ENCODE measurements around the gene DCDC2. TPM values are rescaled to one million over a fixed set of nuclear protein-coding genes. Genes with fewer than 3 reads are reported as not detected.

DCDC2 gene
- total RNA-seq, 1 donor from 2014 or later: not detected

DNA sequence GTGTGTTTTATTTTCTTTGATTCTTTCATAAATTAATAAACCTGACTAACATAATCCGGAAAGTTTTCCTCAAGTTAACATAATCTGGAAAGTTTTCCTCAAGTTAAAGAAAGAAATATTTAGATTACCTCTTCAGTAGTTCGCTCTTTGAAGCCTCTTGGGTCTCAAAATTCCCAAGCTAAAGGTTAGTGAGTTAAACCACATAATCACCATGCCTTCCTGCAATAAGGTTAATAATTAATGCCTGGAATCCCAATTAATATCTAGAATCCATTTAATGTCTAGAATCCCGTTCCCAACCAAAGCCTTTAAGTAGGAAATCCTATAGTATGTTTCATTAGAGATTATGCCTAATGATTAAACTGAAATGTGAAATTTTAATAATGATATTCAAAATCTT, 12.9 kb downstream of the DCDC2 start:
- no peak overlapping the region for H3K4me3 Mint-ChIP-seq (ENCODE audit: unreplicated experiment)
- DNase-seq: no peak
- H3K36me3 Mint-ChIP-seq (ENCODE audit: unreplicated experiment): no peaks in the 10 kb centered on the region
- no peaks in the 10 kb centered on the region for H3K9me3 Mint-ChIP-seq (ENCODE audit: unreplicated experiment)
- H3K4me1 Mint-ChIP-seq (ENCODE audit: low read depth, unreplicated experiment): no peaks in the 10 kb centered on the region
- TF ChIP-seq, protein P1, sequence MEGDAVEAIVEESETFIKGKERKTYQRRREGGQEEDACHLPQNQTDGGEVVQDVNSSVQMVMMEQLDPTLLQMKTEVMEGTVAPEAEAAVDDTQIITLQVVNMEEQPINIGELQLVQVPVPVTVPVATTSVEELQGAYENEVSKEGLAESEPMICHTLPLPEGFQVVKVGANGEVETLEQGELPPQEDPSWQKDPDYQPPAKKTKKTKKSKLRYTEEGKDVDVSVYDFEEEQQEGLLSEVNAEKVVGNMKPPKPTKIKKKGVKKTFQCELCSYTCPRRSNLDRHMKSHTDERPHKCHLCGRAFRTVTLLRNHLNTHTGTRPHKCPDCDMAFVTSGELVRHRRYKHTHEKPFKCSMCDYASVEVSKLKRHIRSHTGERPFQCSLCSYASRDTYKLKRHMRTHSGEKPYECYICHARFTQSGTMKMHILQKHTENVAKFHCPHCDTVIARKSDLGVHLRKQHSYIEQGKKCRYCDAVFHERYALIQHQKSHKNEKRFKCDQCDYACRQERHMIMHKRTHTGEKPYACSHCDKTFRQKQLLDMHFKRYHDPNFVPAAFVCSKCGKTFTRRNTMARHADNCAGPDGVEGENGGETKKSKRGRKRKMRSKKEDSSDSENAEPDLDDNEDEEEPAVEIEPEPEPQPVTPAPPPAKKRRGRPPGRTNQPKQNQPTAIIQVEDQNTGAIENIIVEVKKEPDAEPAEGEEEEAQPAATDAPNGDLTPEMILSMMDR (IDR thresholded peaks at IDR 0.05; ENCODE audit: partially characterized antibody, unreplicated experiment): no peak
- no peaks in the 10 kb centered on the region for H3K27me3 Mint-ChIP-seq (ENCODE audit: unreplicated experiment)
- no peak overlapping the region for H3K27ac Mint-ChIP-seq (ENCODE audit: unreplicated experiment)

DNA sequence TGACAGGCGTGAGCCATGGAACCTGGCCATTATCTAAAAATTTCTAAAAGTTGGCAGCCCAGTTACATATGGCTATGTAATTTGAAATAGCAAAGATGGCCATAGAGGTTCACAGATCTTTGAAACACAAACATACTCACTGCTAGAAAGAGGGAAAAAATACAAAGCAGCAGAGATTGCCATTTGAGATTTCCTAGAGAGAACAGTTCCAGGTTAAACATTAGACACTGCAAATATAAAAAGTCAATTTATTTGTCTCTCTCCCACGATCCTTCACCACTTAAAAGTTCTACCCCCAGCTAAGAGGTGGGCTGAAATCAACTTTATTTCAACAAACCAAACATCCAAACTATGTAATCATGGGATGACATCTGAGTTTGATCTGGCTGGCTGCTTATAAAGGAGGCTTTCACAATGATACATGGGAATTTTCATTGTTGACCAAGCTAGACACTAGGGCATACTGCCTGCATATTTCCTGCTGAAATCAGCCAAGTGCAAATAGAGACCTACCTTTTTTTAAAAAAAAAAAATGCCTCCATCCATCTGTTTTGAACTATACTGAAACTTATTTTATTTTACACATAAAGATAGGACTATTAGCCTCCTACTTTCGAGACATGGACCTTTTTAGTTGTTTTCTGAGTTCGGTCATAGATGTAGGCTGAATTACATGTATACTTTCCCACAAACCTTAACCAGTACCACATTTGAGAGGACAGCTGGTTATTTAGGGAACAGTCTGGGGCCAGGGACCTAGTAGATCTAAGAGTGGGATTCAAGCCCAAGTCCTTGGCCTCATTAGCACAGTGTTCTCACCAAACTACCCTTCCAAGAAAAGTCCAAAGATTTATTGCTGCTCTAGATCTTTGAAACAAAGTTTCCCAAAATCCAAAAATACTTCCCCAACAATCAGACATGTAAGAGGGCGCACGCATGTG, 16.6 kb downstream of the DCDC2 start:
- peaks cover 4% of the 10 kb centered on the region for H3K9me3 Mint-ChIP-seq (ENCODE audit: unreplicated experiment)
- H3K4me3 Mint-ChIP-seq (ENCODE audit: unreplicated experiment): no peak overlapping the region
- H3K36me3 Mint-ChIP-seq (ENCODE audit: unreplicated experiment): peaks cover 5% of the 10 kb centered on the region
- H3K27me3 Mint-ChIP-seq (ENCODE audit: unreplicated experiment): no peaks in the 10 kb centered on the region
- DNase-seq: no peak
- H3K4me1 Mint-ChIP-seq (ENCODE audit: low read depth, unreplicated experiment): no peaks in the 10 kb centered on the region
- no peak overlapping the region for H3K27ac Mint-ChIP-seq (ENCODE audit: unreplicated experiment)
- TF ChIP-seq, protein P1 (IDR thresholded peaks at IDR 0.05; ENCODE audit: partially characterized antibody, unreplicated experiment): no peak

DNA sequence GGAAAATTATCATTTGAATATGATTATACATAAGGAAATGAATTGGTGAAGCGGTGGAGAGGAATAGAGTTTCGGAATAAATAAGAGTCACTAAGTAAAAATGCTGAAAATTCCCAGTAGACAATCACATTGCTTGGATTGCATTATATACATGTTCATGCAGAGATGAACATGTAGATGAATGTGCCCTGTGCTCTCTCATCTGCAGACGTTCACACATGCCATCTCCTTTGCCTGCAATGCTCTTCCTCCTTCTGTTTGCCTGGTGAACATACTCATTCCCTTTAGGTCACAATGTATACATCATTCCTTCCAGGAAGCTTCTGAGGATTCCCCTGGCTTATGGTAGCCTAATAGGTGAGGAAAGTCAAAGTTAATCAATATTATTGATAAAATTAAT, 17.9 kb downstream of the DCDC2 start:
- Mint-ChIP-seq H3K27me3 (ENCODE audit: unreplicated experiment) (no peaks in the 10 kb centered on the region), H3K4me3 (ENCODE audit: unreplicated experiment) (no peak overlapping the region), H3K27ac (ENCODE audit: unreplicated experiment) (no peak overlapping the region), H3K4me1 (ENCODE audit: low read depth, unreplicated experiment) (no peaks in the 10 kb centered on the region), H3K36me3 (ENCODE audit: unreplicated experiment) (peaks cover 5% of the 10 kb centered on the region), H3K9me3 (ENCODE audit: unreplicated experiment) (peaks cover 4% of the 10 kb centered on the region)
- TF ChIP-seq, protein P1 (IDR thresholded peaks at IDR 0.05; ENCODE audit: partially characterized antibody, unreplicated experiment): no peak
- DNase-seq: no peak

DNA sequence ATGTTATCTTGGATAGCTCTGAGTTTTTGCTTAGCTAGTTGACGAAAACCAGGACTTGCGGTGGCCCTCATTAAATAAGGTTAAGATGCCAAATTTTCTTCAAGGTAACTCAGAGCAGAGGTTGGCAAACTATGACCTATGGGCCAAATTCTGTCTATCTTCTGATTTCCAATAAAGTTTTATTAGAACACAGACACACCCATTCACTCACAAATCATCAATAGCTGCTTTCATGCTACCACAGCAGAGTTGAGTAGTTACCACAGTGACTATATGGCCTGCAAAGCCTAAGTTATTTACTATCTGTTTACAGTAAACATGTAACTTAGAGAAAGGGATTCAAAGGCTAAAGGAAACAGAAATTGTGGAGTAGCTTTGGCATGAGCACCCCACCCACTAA, 23.6 kb downstream of the DCDC2 start:
- Mint-ChIP-seq H3K27ac (ENCODE audit: unreplicated experiment) (no peak overlapping the region), H3K9me3 (ENCODE audit: unreplicated experiment) (peaks cover 4% of the 10 kb centered on the region), H3K4me1 (ENCODE audit: low read depth, unreplicated experiment) (no peaks in the 10 kb centered on the region), H3K36me3 (ENCODE audit: unreplicated experiment) (peaks cover 5% of the 10 kb centered on the region), H3K27me3 (ENCODE audit: unreplicated experiment) (no peaks in the 10 kb centered on the region), H3K4me3 (ENCODE audit: unreplicated experiment) (no peak overlapping the region)
- TF ChIP-seq, protein P1 (IDR thresholded peaks at IDR 0.05; ENCODE audit: partially characterized antibody, unreplicated experiment): no peak
- no peak for DNase-seq

DNA sequence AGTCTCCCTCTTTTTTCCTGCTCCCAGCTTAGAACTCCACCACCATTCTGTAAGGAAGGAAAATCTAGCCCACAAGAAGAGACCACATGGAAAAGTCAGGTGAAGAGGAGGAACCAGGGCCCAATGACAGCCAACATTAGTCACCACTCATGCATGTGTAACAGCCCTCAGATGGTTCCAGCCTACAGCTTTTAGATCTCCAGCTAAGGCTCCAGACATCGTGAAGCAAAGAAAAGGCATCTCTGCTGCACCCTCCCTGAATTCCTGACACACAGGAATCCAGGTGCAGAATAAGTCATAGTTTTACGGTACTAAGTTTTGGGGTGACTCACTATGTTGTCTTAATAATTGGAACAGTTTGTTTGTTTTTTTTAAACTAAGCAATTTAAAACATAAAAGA, 25.5 kb downstream of the DCDC2 start:
- H3K4me1 Mint-ChIP-seq (ENCODE audit: low read depth, unreplicated experiment): no peaks in the 10 kb centered on the region
- no peaks in the 10 kb centered on the region for H3K9me3 Mint-ChIP-seq (ENCODE audit: unreplicated experiment)
- H3K27ac Mint-ChIP-seq (ENCODE audit: unreplicated experiment): no peak overlapping the region
- H3K36me3 Mint-ChIP-seq (ENCODE audit: unreplicated experiment): no peaks in the 10 kb centered on the region
- TF ChIP-seq, protein P1 (IDR thresholded peaks at IDR 0.05; ENCODE audit: partially characterized antibody, unreplicated experiment): no peak
- DNase-seq: no peak
- H3K4me3 Mint-ChIP-seq (ENCODE audit: unreplicated experiment): no peak overlapping the region
- no peaks in the 10 kb centered on the region for H3K27me3 Mint-ChIP-seq (ENCODE audit: unreplicated experiment)
